Heart left ventricle (tissue), 13 donors: ENCODE measurements around the gene CYP4F2.
"Not testable (repeated sequence)": the region's sequence is repeated elsewhere in the genome, so short reads cannot be mapped to it uniquely, and the experiment has no call there.

Experiments used
- POLR2A ChIP-seq, 2 donors: fragments of 450-650 bp; IDR thresholded peaks; one replicate each; pipeline ENCODE4 v1.6.1; 2017; ENCODE audit warnings: antibody characterized with exemption in 2 of 2, mild to moderate bottlenecking in 2 of 2, moderate library complexity in 2 of 2
- TF ChIP-seq, protein P1 (sequence below), 12 donors: fragments of 200-600 bp; sonication (generic) in 4 of 12; IDR thresholded peaks; one replicate each; pipeline versions ENCODE4 v1.5.0 to v1.8.0; 2018 to 2022; ENCODE audit warnings: antibody characterized with exemption in 12 of 12, mild to moderate bottlenecking in 5 of 12
- donor health status: ischemic (EF 13 %, LVEDD 7.1; RV severe dilation, severe dysfunction).
- donor health status: DM: no; HTN: yes; CAD: no.
- donor health status: DM: no; HTN: no; CAD: no.
- donor health status: ischemic (EF 25% LVEDD 6.9; RV normal size, moderate dysfunction).
- donor health status: ischemic (EF 25% LVEDD 5.7; RV mildly dilated, moderate dysfunction).
- donor health status: ischemic (EF 35%, LVEDD 5.7; RV mildly dilated, moderate dysfunction).
- donor health status: nonischemic (EF 11% LVEDD 7.7; RV severe dilation, severe dysfunction).
- donor health status: DM: yes; HTN: yes; CAD: no.
- donor health status: PGD.
- donor health status: ischemic (EF 29% LVEDD 5.4; RV normal size, mild dysfunction).
- donor health status: nonischemic (EF 23%, LVEDD 6.1; RV moderate dilation, normal function).

DNA sequence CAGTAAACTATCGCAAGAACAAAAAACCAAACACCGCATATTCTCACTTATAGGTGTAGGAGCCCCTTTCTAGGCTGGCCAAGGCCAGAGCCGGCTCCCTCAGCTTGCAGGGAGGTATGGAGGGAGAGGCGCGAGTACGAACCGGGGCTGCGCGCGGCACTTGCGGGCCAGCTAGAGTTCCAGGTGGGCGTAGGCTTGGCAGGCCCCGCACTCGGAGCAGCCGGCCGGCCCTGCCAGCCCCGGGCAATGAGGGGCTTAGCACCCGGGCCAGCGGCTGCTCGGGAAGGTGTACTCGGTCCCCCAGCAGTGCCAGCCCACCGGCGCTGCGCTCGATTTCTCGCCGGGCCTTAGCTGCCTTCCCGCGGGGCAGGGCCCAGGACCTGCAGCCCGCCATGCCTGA is 1.7 kb upstream of the CYP4F2 start:
- TF ChIP-seq, protein P1, sequence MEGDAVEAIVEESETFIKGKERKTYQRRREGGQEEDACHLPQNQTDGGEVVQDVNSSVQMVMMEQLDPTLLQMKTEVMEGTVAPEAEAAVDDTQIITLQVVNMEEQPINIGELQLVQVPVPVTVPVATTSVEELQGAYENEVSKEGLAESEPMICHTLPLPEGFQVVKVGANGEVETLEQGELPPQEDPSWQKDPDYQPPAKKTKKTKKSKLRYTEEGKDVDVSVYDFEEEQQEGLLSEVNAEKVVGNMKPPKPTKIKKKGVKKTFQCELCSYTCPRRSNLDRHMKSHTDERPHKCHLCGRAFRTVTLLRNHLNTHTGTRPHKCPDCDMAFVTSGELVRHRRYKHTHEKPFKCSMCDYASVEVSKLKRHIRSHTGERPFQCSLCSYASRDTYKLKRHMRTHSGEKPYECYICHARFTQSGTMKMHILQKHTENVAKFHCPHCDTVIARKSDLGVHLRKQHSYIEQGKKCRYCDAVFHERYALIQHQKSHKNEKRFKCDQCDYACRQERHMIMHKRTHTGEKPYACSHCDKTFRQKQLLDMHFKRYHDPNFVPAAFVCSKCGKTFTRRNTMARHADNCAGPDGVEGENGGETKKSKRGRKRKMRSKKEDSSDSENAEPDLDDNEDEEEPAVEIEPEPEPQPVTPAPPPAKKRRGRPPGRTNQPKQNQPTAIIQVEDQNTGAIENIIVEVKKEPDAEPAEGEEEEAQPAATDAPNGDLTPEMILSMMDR (IDR thresholded peaks at IDR 0.05), result not testable (repeated sequence)
- not testable (repeated sequence) for TF ChIP-seq POLR2A (IDR thresholded peaks at IDR 0.05)
